PC-3 (cell line): ENCODE results near the gene MNT. TPM values are rescaled to one million over a fixed set of nuclear protein-coding genes. Genes with fewer than 3 reads are reported as not detected.

Experiments used
- ATAC-seq: fragments of 200-7000 bp; cut with Tn5 transposase; 2 replicates; pipeline ENCODE4 v1.9.1; 2020; ENCODE audit warnings: mild to moderate bottlenecking, moderate library complexity
- BruUV-seq: library from RNA; stranded (reverse); fragments of 400-500 nt; replicated peaks from 2 replicates; lab custom pipeline; 2021; lab: Mats Ljungman, UMichigan
- CTCF ChIA-PET: fragments of 300-600 bp; sonication (Branson Sonifier 250); formaldehyde crosslinking; loops from one replicate; lab custom pipeline; 2022; ENCODE audit warnings: antibody characterized with exemption; lab: Charles Lee
- POLR2A ChIA-PET: fragments of 300-600 bp; sonication (Branson Sonifier 250); formaldehyde crosslinking; loops from one replicate; lab custom pipeline; 2022; ENCODE audit warnings: antibody characterized with exemption; ENCODE audit not compliant: unreplicated experiment; lab: Charles Lee
- DNase-seq: peaks from one replicate; pipeline ENCODE4 v3.0.0-alpha.2; 2015
- H2AFZ ChIP-seq: fragments of 300-600 bp; sonication (generic); 2 replicates; pipeline ENCODE4 v1.6.0; 2016; ENCODE audit warnings: antibody characterized with exemption, low read length
- H3F3A ChIP-seq: fragments of 300-600 bp; sonication (generic); one replicate; pipeline ENCODE4 v1.6.0; 2017; ENCODE audit warnings: antibody characterized with exemption, low read length, control low read depth, mild to moderate bottlenecking; ENCODE audit not compliant: unreplicated experiment
- H3K27ac ChIP-seq: fragments of 300-600 bp; sonication (generic); 2 replicates; pipeline ENCODE4 v1.5.1; 2016; ENCODE audit warnings: mild to moderate bottlenecking, low read length
- H3K27me3 ChIP-seq: fragments of 300-600 bp; sonication (generic); 2 replicates; pipeline ENCODE4 v1.6.1; 2016; ENCODE audit warnings: low read length, mixed read lengths
- H3K36me3 ChIP-seq: fragments of 300-600 bp; sonication (generic); 2 replicates; pipeline ENCODE4 v1.6.1; 2016; ENCODE audit warnings: low read depth, mixed run types, low read length, mixed read lengths
- H3K4me1 ChIP-seq: fragments of 300-600 bp; sonication (generic); 2 replicates; pipeline ENCODE4 v1.5.1; 2016; ENCODE audit warnings: low read length; ENCODE audit not compliant: insufficient read depth
- H3K4me2 ChIP-seq: fragments of 300-600 bp; sonication (generic); 2 replicates; pipeline ENCODE4 v1.6.0; 2016; ENCODE audit warnings: low read length
- H3K4me3 ChIP-seq: fragments of 300-600 bp; sonication (generic); 2 replicates; pipeline ENCODE4 v1.5.1; 2016; ENCODE audit warnings: mild to moderate bottlenecking, low read length, mixed read lengths
- H3K79me2 ChIP-seq: fragments of 300-600 bp; sonication (generic); 2 replicates; pipeline ENCODE4 v1.6.1; 2017; ENCODE audit warnings: low read length, mixed read lengths
- H3K9ac ChIP-seq: fragments of 300-600 bp; sonication (generic); 2 replicates; pipeline ENCODE4 v1.6.0; 2016; ENCODE audit warnings: mild to moderate bottlenecking, low read length
- H3K9me2 ChIP-seq: fragments of 300-600 bp; sonication (generic); replicated peaks from 2 replicates; pipeline ENCODE4 v1.6.1; 2016; ENCODE audit warnings: mixed run types, low read length, mixed read lengths
- H3K9me3 ChIP-seq: fragments of 300-600 bp; sonication (generic); 2 replicates; pipeline ENCODE4 v1.6.1; 2016; ENCODE audit warnings: low read length, mixed read lengths
- H4K20me1 ChIP-seq: fragments of 300-600 bp; sonication (generic); 2 replicates; pipeline ENCODE4 v1.6.1; 2016; ENCODE audit warnings: low read length, mixed read lengths
- EZH2 ChIP-seq: fragments of 300-600 bp; sonication (generic); IDR thresholded peaks from one replicate; pipeline ENCODE4 v1.6.1; 2017; ENCODE audit warnings: antibody characterized with exemption, mild to moderate bottlenecking, low read length; ENCODE audit not compliant: unreplicated experiment
- EZH2phosphoT487 ChIP-seq: fragments of 300-600 bp; sonication (generic); IDR thresholded peaks from 2 replicates; pipeline ENCODE4 v1.6.1; 2018; ENCODE audit warnings: mild to moderate bottlenecking, antibody characterized with exemption, low read length, borderline replicate concordance
- intact Hi-C: fragments of 100-400 bp; cut with micrococcal nuclease; formaldehyde crosslinking; loops from 2 replicates; pipeline ENCODE4 v1.9.0; 2023
- total RNA-seq: library from RNA; depleted of rRNA; stranded (reverse); fragments of >200 nt; gene quantifications from 2 replicates; pipeline ENCODE4 v1.2.3, GENCODE V29; 2014
- TF ChIP-seq, protein P1 (sequence below): fragments of 300-600 bp; sonication (generic); conservative IDR thresholded peaks from 2 replicates; pipeline ENCODE4 v1.5.1; 2017; ENCODE audit warnings: antibody characterized with exemption, low read depth, mild to moderate bottlenecking, low read length

The MNT gene
- total RNA-seq, 1 experiment from 2014 or later: 19.1 TPM

DNA sequence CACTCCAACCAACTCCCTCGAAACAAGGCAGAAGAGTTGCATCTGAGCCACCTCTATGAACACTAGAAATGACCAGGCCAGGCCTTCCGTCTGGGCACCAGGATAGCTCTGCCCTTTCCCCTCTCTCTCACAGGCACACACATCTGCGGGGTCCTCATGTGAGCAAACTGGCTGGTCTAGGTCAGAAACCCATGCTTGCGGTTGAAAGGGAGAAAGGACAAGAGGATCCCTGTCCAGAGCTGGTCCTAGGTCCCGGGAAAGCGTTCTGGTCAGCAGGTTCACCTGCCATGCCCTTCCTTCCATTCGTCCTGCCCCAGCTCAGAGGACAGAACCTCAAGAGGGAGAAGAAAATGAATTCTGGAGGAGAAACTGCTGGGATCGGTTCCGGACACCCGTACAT lies 2.7 kb downstream of the MNT start:
- H3K4me2 ChIP-seq: peak overlapping the region; percentile 100

GRCh38 chr17:2397247-2398171 lies 3.4 kb downstream of the MNT start:
- no peaks in the 10 kb centered on the region for H3K36me3 ChIP-seq
- DNase-seq (no peak), ATAC-seq (no peak)
- H3K9ac ChIP-seq: peak overlapping the region; percentile 20; the same call in 1 of the 2 replicates
- H3K9me2 ChIP-seq: no peaks in the 10 kb centered on the region
- peak overlapping the region; percentile 100 for H3K4me2 ChIP-seq
- BruUV-seq: no TSS peak
- peaks cover 44% of the 10 kb centered on the region for H3K4me1 ChIP-seq
- TF ChIP-seq EZH2: no peak
- TF ChIP-seq EZH2phosphoT487: no peak
- TF ChIP-seq, protein P1, sequence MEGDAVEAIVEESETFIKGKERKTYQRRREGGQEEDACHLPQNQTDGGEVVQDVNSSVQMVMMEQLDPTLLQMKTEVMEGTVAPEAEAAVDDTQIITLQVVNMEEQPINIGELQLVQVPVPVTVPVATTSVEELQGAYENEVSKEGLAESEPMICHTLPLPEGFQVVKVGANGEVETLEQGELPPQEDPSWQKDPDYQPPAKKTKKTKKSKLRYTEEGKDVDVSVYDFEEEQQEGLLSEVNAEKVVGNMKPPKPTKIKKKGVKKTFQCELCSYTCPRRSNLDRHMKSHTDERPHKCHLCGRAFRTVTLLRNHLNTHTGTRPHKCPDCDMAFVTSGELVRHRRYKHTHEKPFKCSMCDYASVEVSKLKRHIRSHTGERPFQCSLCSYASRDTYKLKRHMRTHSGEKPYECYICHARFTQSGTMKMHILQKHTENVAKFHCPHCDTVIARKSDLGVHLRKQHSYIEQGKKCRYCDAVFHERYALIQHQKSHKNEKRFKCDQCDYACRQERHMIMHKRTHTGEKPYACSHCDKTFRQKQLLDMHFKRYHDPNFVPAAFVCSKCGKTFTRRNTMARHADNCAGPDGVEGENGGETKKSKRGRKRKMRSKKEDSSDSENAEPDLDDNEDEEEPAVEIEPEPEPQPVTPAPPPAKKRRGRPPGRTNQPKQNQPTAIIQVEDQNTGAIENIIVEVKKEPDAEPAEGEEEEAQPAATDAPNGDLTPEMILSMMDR: no peak
- H3K27ac ChIP-seq: peak overlapping the region; percentile 46
- ChIA-PET CTCF (interaction anchor here (0.6 kb wide), 1 partner anchor 60 kb away, joined by 5 read pairs; the partner anchor contains the start of gene SGSM2), POLR2A (no interaction called here)
- H3K27me3 ChIP-seq: no peaks in the 10 kb centered on the region
- peak overlapping the region; percentile 60; the same call in 1 of the 2 replicates for H3K4me3 ChIP-seq
- intact Hi-C loops: no loop called here
- H3K9me3 ChIP-seq: no peaks in the 10 kb centered on the region
- no peak overlapping the region for H2AFZ ChIP-seq
- H3F3A ChIP-seq: peaks cover 3% of the 10 kb centered on the region
- H4K20me1 ChIP-seq: peaks cover 16% of the 10 kb centered on the region; the same call in 1 of the 2 replicates
- H3K79me2 ChIP-seq: peaks cover 56% of the 10 kb centered on the region

More for the DNA sequence above, 2.7 kb downstream of the MNT start:
- peaks cover 47% of the 10 kb centered on the region for H3K4me1 ChIP-seq
- H3K4me3 ChIP-seq: peak overlapping the region; percentile 98
- no peaks in the 10 kb centered on the region for H3K36me3 ChIP-seq
- H3K9me2 ChIP-seq: no peaks in the 10 kb centered on the region
- H3K27ac ChIP-seq: peak overlapping the region; percentile 16; the same call in 1 of the 2 replicates
- H4K20me1 ChIP-seq: peaks cover 16% of the 10 kb centered on the region; the same call in 1 of the 2 replicates
- H3K9me3 ChIP-seq: no peaks in the 10 kb centered on the region
- H2AFZ ChIP-seq: no peak overlapping the region
- no TSS peak for BruUV-seq
- intact Hi-C loops: no loop called here
- peaks cover 57% of the 10 kb centered on the region for H3K79me2 ChIP-seq
- no peaks in the 10 kb centered on the region for H3K27me3 ChIP-seq
- ChIA-PET CTCF (interaction anchor here (0.6 kb wide), 1 partner anchor 61 kb away, joined by 5 read pairs; the partner anchor contains the start of gene SGSM2), POLR2A (no interaction called here)
- TF ChIP-seq EZH2: no peak
- TF ChIP-seq, protein P1: no peak
- no peak for TF ChIP-seq EZH2phosphoT487
- H3F3A ChIP-seq: peaks cover 3% of the 10 kb centered on the region
- ATAC-seq (no peak), DNase-seq (no peak)
- H3K9ac ChIP-seq: 0 out of 2 replicates have a peak overlapping the region, but pooled peaks have one; percentile 8
